Mucosa of descending colon (tissue), 3 donors: ENCODE data around the gene OBSCN. TPM values are rescaled to one million over a fixed set of nuclear protein-coding genes. Genes with fewer than 3 reads are reported as not detected.

Experiments
- ATAC-seq: fragments of 200-7000 bp; cut with Tn5 transposase; one replicate; pipeline ENCODE4 v1.9.1; 2020; ENCODE audit warnings: mild to moderate bottlenecking, moderate library complexity
- DNase-seq, 3 donors: peaks; one replicate each; pipeline ENCODE4 v3.0.0-alpha.2; 2020
- H3K36me3 ChIP-seq: fragments of 200-600 bp; one replicate; pipeline ENCODE4 v1.8.0; 2021; ENCODE audit warnings: low read depth, mild to moderate bottlenecking
- H3K4me1 ChIP-seq: fragments of 200-600 bp; one replicate; pipeline ENCODE4 v1.8.0; 2021; ENCODE audit warnings: low read depth, mild to moderate bottlenecking
- H3K4me3 ChIP-seq: fragments of 200-600 bp; one replicate; pipeline ENCODE4 v1.8.0; 2021; ENCODE audit warnings: mild to moderate bottlenecking
- H3K9me3 ChIP-seq: fragments of 200-600 bp; one replicate; pipeline ENCODE4 v1.8.0; 2021; ENCODE audit warnings: mild to moderate bottlenecking
- intact Hi-C, 2 donors: fragments of 100-400 bp; cut with DNase I in 1 of 2; cut with micrococcal nuclease in 1 of 2; formaldehyde crosslinking; loops; one replicate each; pipeline versions ENCODE4 v1.11.0 to v1.11.1; 2022; cut with DNase I, micrococcal nuclease
- total RNA-seq, 3 donors: library from RNA; stranded (reverse); fragmentation: NEBNext Ultra II Directional in 2 of 3; extraction: Animal tissue kit (Norgen Biotek cat#: 25700) in 2 of 3; gene quantifications; one replicate each; pipeline versions ENCODE4 v1.2.1 to v1.2.4, GENCODE V29; 2021 to 2023
- TF ChIP-seq, protein P1 (sequence below): fragments of 200-600 bp; IDR thresholded peaks from one replicate; pipeline ENCODE4 v1.8.0; 2022; ENCODE audit warnings: antibody characterized with exemption, mild to moderate bottlenecking
- donor health status: DM: no; HTN: no; CAD: no; lungs with moderate emphysema.
- donor health status: DM: no; HTN: no; CAD: no.
- donor health status: DM: no; HTN: yes; CAD: no.

Gene OBSCN
- total RNA-seq, 3 donors from 2014 or later, result 4.2 to 30.9 (median 7.5) TPM

DNA sequence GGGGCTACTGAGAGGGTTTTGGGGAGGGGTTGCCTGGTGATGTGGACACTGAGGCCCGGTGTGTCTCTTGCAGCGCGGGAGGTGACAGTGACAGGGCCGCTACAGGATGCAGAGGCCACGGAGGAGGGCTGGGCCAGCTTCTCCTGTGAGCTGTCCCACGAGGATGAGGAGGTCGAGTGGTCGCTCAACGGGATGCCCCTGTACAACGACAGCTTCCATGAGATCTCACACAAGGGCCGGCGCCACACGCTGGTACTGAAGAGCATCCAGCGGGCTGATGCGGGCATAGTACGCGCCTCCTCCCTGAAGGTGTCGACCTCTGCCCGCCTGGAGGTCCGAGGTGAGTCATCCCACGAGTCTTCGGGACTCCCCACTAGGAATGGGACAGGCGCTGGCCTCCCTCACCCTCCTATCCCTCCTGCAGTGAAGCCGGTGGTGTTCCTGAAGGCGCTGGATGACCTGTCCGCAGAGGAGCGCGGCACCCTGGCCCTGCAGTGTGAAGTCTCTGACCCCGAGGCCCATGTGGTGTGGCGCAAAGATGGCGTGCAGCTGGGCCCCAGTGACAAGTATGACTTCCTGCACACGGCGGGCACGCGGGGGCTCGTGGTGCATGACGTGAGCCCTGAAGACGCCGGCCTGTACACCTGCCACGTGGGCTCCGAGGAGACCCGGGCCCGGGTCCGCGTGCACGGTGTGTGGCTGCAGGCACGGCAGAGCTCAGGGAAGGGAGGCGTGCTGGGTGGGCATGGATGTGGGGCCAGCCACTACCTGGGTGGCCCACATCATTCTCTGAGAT, 72.5 kb downstream of the OBSCN start:
- Histone ChIP-seq H3K36me3 (no peaks in the 10 kb centered on the region), H3K4me1 (no peaks in the 10 kb centered on the region), H3K4me3 (no peak overlapping the region), H3K9me3 (no peaks in the 10 kb centered on the region)
- intact Hi-C loops, result no loop called here
- peak in 2 of 3 donors; percentile 7 to 39 for DNase-seq
- ATAC-seq, result no peak
- TF ChIP-seq, protein P1, sequence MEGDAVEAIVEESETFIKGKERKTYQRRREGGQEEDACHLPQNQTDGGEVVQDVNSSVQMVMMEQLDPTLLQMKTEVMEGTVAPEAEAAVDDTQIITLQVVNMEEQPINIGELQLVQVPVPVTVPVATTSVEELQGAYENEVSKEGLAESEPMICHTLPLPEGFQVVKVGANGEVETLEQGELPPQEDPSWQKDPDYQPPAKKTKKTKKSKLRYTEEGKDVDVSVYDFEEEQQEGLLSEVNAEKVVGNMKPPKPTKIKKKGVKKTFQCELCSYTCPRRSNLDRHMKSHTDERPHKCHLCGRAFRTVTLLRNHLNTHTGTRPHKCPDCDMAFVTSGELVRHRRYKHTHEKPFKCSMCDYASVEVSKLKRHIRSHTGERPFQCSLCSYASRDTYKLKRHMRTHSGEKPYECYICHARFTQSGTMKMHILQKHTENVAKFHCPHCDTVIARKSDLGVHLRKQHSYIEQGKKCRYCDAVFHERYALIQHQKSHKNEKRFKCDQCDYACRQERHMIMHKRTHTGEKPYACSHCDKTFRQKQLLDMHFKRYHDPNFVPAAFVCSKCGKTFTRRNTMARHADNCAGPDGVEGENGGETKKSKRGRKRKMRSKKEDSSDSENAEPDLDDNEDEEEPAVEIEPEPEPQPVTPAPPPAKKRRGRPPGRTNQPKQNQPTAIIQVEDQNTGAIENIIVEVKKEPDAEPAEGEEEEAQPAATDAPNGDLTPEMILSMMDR, result no peak

DNA sequence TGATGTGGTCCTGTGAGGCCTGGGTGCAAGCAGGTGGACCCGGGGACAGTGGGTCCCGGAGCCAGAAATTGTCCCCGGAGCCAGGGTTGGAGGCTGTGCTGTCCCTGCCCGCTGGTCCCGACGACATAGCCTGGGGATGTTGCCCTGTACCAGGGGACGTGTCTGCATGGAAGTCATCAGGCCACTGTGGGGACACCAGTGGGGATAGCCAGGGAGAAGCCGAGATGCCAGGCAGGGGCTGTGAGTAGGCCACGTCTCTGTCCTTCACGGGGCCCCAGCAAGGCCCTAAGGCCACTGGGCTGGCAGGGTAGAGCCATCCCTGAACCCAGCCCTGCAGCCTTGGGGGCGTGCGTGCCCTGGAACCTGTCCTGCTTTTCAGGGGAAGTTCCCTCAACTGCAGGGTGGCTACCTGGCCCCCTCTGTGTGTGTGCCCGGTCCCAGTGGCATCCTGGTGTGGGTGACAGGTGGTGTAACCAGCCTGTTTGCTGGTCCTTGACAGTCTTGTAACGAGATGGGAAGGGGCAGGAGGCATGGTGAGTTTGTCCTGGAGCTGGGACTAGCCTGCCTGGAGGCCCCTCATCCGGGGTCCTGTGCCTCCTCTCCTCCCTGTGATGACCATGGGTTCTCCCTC, 73.2 kb downstream of the OBSCN start:
- DNase-seq, result peak in 1 of 3 donors; percentile 12

DNA sequence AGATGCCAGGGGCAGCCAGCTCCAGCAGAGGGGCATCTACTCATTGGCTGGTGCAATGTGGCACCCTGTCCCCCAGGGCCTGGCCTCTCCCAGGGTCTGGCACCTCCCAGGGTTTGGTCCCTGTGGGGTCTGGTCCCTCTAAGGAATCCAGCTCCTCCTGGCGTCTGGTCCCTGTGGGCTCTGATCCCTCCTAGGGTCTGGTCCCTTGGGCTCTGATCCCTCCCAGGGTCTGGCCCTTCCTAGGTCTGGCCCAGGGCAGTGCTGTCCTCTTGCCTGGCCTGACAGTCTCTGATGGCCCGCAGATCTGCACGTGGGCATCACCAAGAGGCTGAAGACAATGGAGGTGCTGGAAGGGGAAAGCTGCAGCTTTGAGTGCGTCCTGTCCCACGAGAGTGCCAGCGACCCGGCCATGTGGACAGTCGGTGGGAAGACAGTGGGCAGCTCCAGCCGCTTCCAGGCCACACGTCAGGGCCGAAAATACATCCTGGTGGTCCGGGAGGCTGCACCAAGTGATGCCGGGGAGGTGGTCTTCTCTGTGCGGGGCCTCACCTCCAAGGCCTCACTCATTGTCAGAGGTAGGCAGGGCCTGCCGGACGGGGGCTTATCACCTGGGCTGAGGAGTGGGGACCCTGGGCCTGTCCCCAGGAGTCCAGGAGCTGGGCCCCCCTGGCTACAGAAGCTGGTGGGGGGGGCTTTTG, 73.9 kb downstream of the OBSCN start:
- no peak for DNase-seq

More for the DNA sequence above, 73.2 kb downstream of the OBSCN start:
- TF ChIP-seq, protein P1, result no peak
- intact Hi-C loops, result no loop called here
- Histone ChIP-seq H3K4me3 (no peak overlapping the region), H3K4me1 (no peaks in the 10 kb centered on the region), H3K36me3 (no peaks in the 10 kb centered on the region), H3K9me3 (no peaks in the 10 kb centered on the region)
- ATAC-seq, result no peak

DNA sequence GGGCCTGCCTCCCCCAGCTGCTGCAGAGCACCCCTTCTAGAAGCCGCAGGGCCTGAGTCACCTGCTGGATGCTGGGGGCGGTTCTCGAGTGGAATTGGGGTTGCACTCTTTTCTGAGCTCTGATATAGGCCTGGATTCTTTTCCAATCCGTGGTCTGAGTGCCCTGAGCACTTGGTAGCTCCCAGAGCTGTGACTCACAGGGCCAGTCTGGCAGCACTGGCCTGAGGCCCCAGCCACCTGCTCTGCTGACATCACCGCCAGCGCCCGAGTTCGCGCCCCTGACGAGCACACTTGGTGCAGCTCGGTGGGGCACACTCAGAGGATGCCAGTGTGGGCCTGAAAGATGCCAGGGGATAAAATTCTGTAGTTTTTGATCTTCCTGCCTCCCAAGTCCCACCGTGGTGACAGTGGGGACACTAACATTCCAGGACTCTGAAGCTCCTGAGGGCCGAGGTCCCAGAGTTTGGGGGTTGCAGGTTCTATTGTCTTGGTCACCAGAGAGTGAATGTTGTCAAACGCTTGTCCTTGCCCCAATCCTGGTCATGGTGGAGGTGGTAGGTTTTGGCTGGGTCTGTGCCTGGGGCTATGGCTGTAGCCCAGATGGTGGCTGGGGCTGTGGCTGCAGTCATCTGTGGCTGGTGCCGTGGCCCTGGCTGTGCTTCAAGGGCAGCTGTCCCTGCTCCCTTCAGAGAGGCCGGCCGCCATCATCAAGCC, 74.6 kb downstream of the OBSCN start:
- Histone ChIP-seq H3K4me3 (no peak overlapping the region), H3K4me1 (no peaks in the 10 kb centered on the region), H3K36me3 (no peaks in the 10 kb centered on the region), H3K9me3 (no peaks in the 10 kb centered on the region)
- no peak for ATAC-seq
- DNase-seq, result peak in 1 of 3 donors; percentile 15
- intact Hi-C loops, result no loop called here
- TF ChIP-seq, protein P1, result no peak

More for the DNA sequence above, 73.9 kb downstream of the OBSCN start:
- H3K4me1 ChIP-seq, result no peaks in the 10 kb centered on the region
- intact Hi-C loops, result no loop called here
- no peak overlapping the region for H3K4me3 ChIP-seq
- no peaks in the 10 kb centered on the region for H3K36me3 ChIP-seq
- ATAC-seq, result no peak
- no peaks in the 10 kb centered on the region for H3K9me3 ChIP-seq
- TF ChIP-seq, protein P1, result no peak

DNA sequence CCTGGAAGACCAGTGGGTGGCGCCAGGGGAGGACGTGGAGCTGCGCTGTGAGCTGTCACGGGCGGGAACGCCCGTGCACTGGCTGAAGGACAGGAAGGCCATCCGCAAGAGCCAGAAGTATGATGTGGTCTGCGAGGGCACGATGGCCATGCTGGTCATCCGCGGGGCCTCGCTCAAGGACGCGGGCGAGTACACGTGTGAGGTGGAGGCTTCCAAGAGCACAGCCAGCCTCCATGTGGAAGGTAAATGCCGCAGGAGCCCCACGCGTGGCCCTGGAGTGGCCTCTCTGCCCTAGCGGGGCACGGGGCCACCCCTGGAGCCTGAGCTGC, 75.2 kb downstream of the OBSCN start:
- Histone ChIP-seq H3K36me3 (no peaks in the 10 kb centered on the region), H3K4me1 (no peaks in the 10 kb centered on the region), H3K4me3 (no peak overlapping the region), H3K9me3 (no peaks in the 10 kb centered on the region)
- no peak for ATAC-seq
- TF ChIP-seq, protein P1, result no peak
- intact Hi-C loops, result no loop called here
- no peak for DNase-seq
